Fibroblast of skin of left quadriceps (primary cell): ENCODE results near the gene VAV1.
"Not testable (repeated sequence)": the region's sequence is repeated elsewhere in the genome, so short reads cannot be mapped to it uniquely, and the experiment has no call there.

Experiments used
- DNase-seq, 2 experiments: peaks; one replicate each; pipeline ENCODE4 v3.0.0-alpha.2; 2013; ENCODE audit warnings: low read depth in 2 of 2

Gene VAV1

GRCh38 chr19:6819323-6819722 is 46.8 kb downstream of the VAV1 start:
- DNase-seq: no peak

- DNase-seq: no peak
Measured at GRCh38 chr19:6820237-6820636, 47.7 kb downstream of the VAV1 start.

- DNase-seq: no peak
Measured at GRCh38 chr19:6821639-6822310, 49.3 kb downstream of the VAV1 start.

- no peak for DNase-seq
Measured at GRCh38 chr19:6822311-6822670, 49.8 kb downstream of the VAV1 start.

GRCh38 chr19:6825076-6825774 is 52.7 kb downstream of the VAV1 start:
- no peak for DNase-seq

- no peak for DNase-seq
Measured at GRCh38 chr19:6826281-6826920, 53.9 kb downstream of the VAV1 start.

- DNase-seq: no peak
Measured at GRCh38 chr19:6828306-6828697, 55.8 kb downstream of the VAV1 start.

GRCh38 chr19:6828698-6829633 is 56.5 kb downstream of the VAV1 start:
- no peak for DNase-seq

GRCh38 chr19:6829829-6830228 is 57.3 kb downstream of the VAV1 start:
- DNase-seq: not testable (repeated sequence)

GRCh38 chr19:6831084-6831483 is 58.6 kb downstream of the VAV1 start:
- not testable (repeated sequence) for DNase-seq

- DNase-seq: no peak
Measured at GRCh38 chr19:6832412-6832811, 59.9 kb downstream of the VAV1 start.

- DNase-seq: no peak
Measured at GRCh38 chr19:6833166-6833790, 60.8 kb downstream of the VAV1 start.

- DNase-seq: no peak
Measured at GRCh38 chr19:6834433-6834832, 61.9 kb downstream of the VAV1 start.

GRCh38 chr19:6835501-6835900 is 63.0 kb downstream of the VAV1 start:
- DNase-seq: no peak

GRCh38 chr19:6837525-6837924 is 65.0 kb downstream of the VAV1 start:
- DNase-seq: no peak

GRCh38 chr19:6838062-6838655 is 65.7 kb downstream of the VAV1 start:
- DNase-seq: no peak

- no peak for DNase-seq
Measured at GRCh38 chr19:6842871-6843607, 70.5 kb downstream of the VAV1 start.

GRCh38 chr19:6847828-6848200 is 75.3 kb downstream of the VAV1 start:
- no peak for DNase-seq

GRCh38 chr19:6848986-6849385 is 76.5 kb downstream of the VAV1 start:
- no peak for DNase-seq

- DNase-seq: no peak
Measured at GRCh38 chr19:6849876-6850275, 77.4 kb downstream of the VAV1 start.

- DNase-seq: no peak
Measured at GRCh38 chr19:6851359-6851758, 78.9 kb downstream of the VAV1 start.
